Stimulated activated CD4-positive, alpha-beta T cell treated with anti-CD3 and anti-CD28 coated beads, TNF-alpha, amount 100 ng/mL, for 1 hour (primary cell): ENCODE data around the gene ZFHX3.

Experiments used
- DNase-seq, 3 donors: peaks; one replicate each; pipeline ENCODE4 v3.0.0-alpha.2; 2020; ENCODE audit warnings: low read depth in 3 of 3, low spot score in 1 of 3

The ZFHX3 gene

GRCh38 chr16:72956124-72957064 is 91.5 kb downstream of the ZFHX3 start:
- DNase-seq: no peak

GRCh38 chr16:72952811-72953271 is 95.1 kb downstream of the ZFHX3 start:
- DNase-seq: no peak

- DNase-seq: no peak
These were observed 95.5 kb downstream of the ZFHX3 start for GRCh38 chr16:72952404-72952803.

GRCh38 chr16:72951916-72952315 is 96.0 kb downstream of the ZFHX3 start:
- no peak for DNase-seq

- DNase-seq: no peak
These were observed 97.3 kb downstream of the ZFHX3 start for GRCh38 chr16:72950669-72951068.

- DNase-seq: no peak
These were observed 99.6 kb downstream of the ZFHX3 start for GRCh38 chr16:72948238-72948829.

GRCh38 chr16:72947379-72948237 is 100.3 kb downstream of the ZFHX3 start:
- no peak for DNase-seq

GRCh38 chr16:72946474-72947194 is 101.3 kb downstream of the ZFHX3 start:
- no peak for DNase-seq

GRCh38 chr16:72946063-72946462 is 101.9 kb downstream of the ZFHX3 start:
- DNase-seq: no peak

GRCh38 chr16:72945611-72946010 is 102.3 kb downstream of the ZFHX3 start:
- DNase-seq: no peak

GRCh38 chr16:72944757-72945485 is 103.0 kb downstream of the ZFHX3 start:
- no peak for DNase-seq

GRCh38 chr16:72942021-72942420 is 105.9 kb downstream of the ZFHX3 start:
- no peak for DNase-seq

GRCh38 chr16:72940886-72941285 is 107.0 kb downstream of the ZFHX3 start:
- DNase-seq: no peak

GRCh38 chr16:72939247-72939646 is 108.7 kb downstream of the ZFHX3 start:
- no peak for DNase-seq

GRCh38 chr16:72938795-72939164 is 109.1 kb downstream of the ZFHX3 start:
- no peak for DNase-seq

GRCh38 chr16:72937916-72938794 is 109.8 kb downstream of the ZFHX3 start:
- DNase-seq: no peak

- no peak for DNase-seq
These were observed 110.6 kb downstream of the ZFHX3 start for GRCh38 chr16:72937360-72937759.

GRCh38 chr16:72936408-72936807 is 111.5 kb downstream of the ZFHX3 start:
- no peak for DNase-seq

- no peak for DNase-seq
These were observed 112.0 kb downstream of the ZFHX3 start for GRCh38 chr16:72935896-72936295.
